ENCODE results near the gene DPY19L3. TPM values are rescaled to one million over a fixed set of nuclear protein-coding genes. Genes with fewer than 3 reads are reported as not detected.
"Not testable (repeated sequence)": the region's sequence is repeated elsewhere in the genome, so short reads cannot be mapped to it uniquely, and the experiment has no call there.

The DPY19L3 gene
- total and polyA plus RNA-seq, 2 experiments from 2014 or later, result 12.5 to 64.3 TPM

DNA sequence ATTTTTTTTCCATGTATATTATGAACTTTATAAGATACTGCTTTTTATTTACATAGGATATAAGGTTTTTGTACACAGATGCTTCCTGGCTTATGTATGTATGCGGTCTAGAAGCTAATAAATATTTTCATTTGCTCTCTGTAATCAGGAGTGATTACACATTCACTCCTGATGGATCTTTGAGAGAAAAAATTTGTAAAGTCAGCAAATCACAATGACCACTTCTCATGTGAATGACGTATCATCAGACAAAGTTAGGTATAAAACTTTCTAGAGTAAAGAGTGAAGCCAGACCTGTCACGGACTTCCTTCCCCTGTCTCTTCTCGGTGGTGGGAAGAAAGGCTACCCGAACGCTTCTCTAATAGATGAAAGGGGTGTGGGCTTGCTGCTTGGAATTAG, 31.1 kb downstream of the DPY19L3 start:
- Histone ChIP-seq H3K27me3 (no peaks in the 10 kb centered on the region), H3K4me1 (ENCODE audit: low read depth) (no peaks in the 10 kb centered on the region), H3K4me3 (no peak overlapping the region), H3K36me3 (peaks cover 33% of the 10 kb centered on the region), H3K27ac (no peak overlapping the region), H3K9me3 (ENCODE audit: low read depth) (no peaks in the 10 kb centered on the region)
- DNase-seq (ENCODE audit: low read depth in 1 of 2, low spot score in 1 of 2), result no peak
- TF ChIP-seq CTCF (IDR thresholded peaks at IDR 0.05; ENCODE audit: low read depth, low read length), result no peak

DNA sequence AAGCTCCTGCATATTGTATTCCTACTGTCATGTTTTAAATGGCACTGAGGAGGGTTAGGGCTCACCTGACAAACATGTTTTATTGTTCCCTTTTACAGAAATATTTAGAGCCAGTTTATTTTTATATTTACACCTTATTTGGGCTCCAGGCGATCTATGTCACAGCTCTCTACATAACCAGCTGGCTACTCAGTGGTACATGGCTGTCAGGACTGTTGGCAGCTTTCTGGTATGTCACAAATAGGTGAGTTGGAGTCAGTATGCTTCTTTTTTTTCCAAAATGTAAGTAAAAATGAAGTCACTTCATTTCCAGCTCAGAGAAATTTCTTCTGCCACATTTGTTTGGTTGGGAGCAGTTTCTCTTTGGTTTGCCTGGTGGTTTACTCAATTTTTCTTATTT, 31.5 kb downstream of the DPY19L3 start:
- no peaks in the 10 kb centered on the region for H3K9me3 ChIP-seq (ENCODE audit: low read depth)
- H3K4me1 ChIP-seq (ENCODE audit: low read depth), result no peaks in the 10 kb centered on the region
- H3K27me3 ChIP-seq, result no peaks in the 10 kb centered on the region
- TF ChIP-seq CTCF (IDR thresholded peaks at IDR 0.05; ENCODE audit: low read depth, low read length), result no peak
- H3K27ac ChIP-seq, result no peak overlapping the region
- peaks cover 33% of the 10 kb centered on the region for H3K36me3 ChIP-seq
- no peak overlapping the region for H3K4me3 ChIP-seq
- DNase-seq (ENCODE audit: low read depth in 1 of 2, low spot score in 1 of 2), result no peak

- Histone ChIP-seq H3K4me1 (ENCODE audit: low read depth) (no peaks in the 10 kb centered on the region), H3K27me3 (no peaks in the 10 kb centered on the region), H3K9me3 (ENCODE audit: low read depth) (no peaks in the 10 kb centered on the region), H3K27ac (no peak overlapping the region), H3K36me3 (peaks cover 36% of the 10 kb centered on the region), H3K4me3 (no peak overlapping the region)
- no peak for DNase-seq (ENCODE audit: low read depth in 1 of 2, low spot score in 1 of 2)
- no peak for TF ChIP-seq CTCF (IDR thresholded peaks at IDR 0.05; ENCODE audit: low read depth, low read length)
Measured at GRCh38 chr19:32438751-32439150, 33.2 kb downstream of the DPY19L3 start.

GRCh38 chr19:32442650-32443049, 37.1 kb downstream of the DPY19L3 start:
- H3K27me3 ChIP-seq, result no peaks in the 10 kb centered on the region
- H3K4me1 ChIP-seq (ENCODE audit: low read depth), result no peaks in the 10 kb centered on the region
- DNase-seq (ENCODE audit: low read depth in 1 of 2, low spot score in 1 of 2), result no peak
- H3K4me3 ChIP-seq, result no peak overlapping the region
- peaks cover 27% of the 10 kb centered on the region for H3K36me3 ChIP-seq
- TF ChIP-seq CTCF (IDR thresholded peaks at IDR 0.05; ENCODE audit: low read depth, low read length), result no peak
- H3K27ac ChIP-seq, result no peak overlapping the region
- no peaks in the 10 kb centered on the region for H3K9me3 ChIP-seq (ENCODE audit: low read depth)

GRCh38 chr19:32447534-32447933, 42.0 kb downstream of the DPY19L3 start:
- not testable (repeated sequence) for H3K27me3 ChIP-seq; H3K4me1 ChIP-seq (ENCODE audit: low read depth)

GRCh38 chr19:32448026-32448425, 42.5 kb downstream of the DPY19L3 start:
- Histone ChIP-seq H3K27ac (no peak overlapping the region), H3K4me1 (ENCODE audit: low read depth) (no peaks in the 10 kb centered on the region), H3K36me3 (peaks cover 25% of the 10 kb centered on the region), H3K27me3 (no peaks in the 10 kb centered on the region), H3K4me3 (no peak overlapping the region), H3K9me3 (ENCODE audit: low read depth) (no peaks in the 10 kb centered on the region)
- TF ChIP-seq CTCF (IDR thresholded peaks at IDR 0.05; ENCODE audit: low read depth, low read length), result no peak
- DNase-seq (ENCODE audit: low read depth in 1 of 2, low spot score in 1 of 2), result no peak

More at GRCh38 chr19:32447534-32447933, 42.0 kb downstream of the DPY19L3 start:
- H3K4me3 ChIP-seq; DNase-seq (ENCODE audit: low read depth in 1 of 2, low spot score in 1 of 2); H3K9me3 ChIP-seq (ENCODE audit: low read depth); H3K27ac ChIP-seq: not testable (repeated sequence)
- H3K36me3 ChIP-seq, result peaks cover 26% of the 10 kb centered on the region
